GM12864 (cell line): Measurements from ENCODE around the gene FBXO8.

Experiments
- DNase-seq: peaks from one replicate; pipeline ENCODE4 v3.0.0-alpha.2; 2011; ENCODE audit warnings: low read depth
- H3K4me3 ChIP-seq: 2 replicates; pipeline ENCODE4 v1.5.1; 2011; ENCODE audit warnings: mild to moderate bottlenecking, low read depth, low read length, control low read depth
- CTCF ChIP-seq: IDR thresholded peaks from 2 replicates; pipeline ENCODE4 v1.5.1; 2011; ENCODE audit warnings: low read depth, mild to moderate bottlenecking, moderate library complexity, low read length, control low read depth, inconsistent platforms; ENCODE audit errors: missing control alignments

Gene FBXO8

GRCh38 chr4:174248407-174248806 lies 35.1 kb downstream of the FBXO8 start:
- DNase-seq, result no peak
- TF ChIP-seq CTCF, result no peak
- no peak overlapping the region for H3K4me3 ChIP-seq

GRCh38 chr4:174245714-174246113 lies 37.8 kb downstream of the FBXO8 start:
- H3K4me3 ChIP-seq, result no peak overlapping the region
- no peak for TF ChIP-seq CTCF
- DNase-seq, result no peak

- TF ChIP-seq CTCF, result no peak
- no peak overlapping the region for H3K4me3 ChIP-seq
- no peak for DNase-seq
These were observed 39.0 kb downstream of the FBXO8 start for GRCh38 chr4:174244441-174244840.

GRCh38 chr4:174241162-174241561 lies 42.3 kb downstream of the FBXO8 start:
- TF ChIP-seq CTCF, result no peak
- no peak for DNase-seq
- no peak overlapping the region for H3K4me3 ChIP-seq

- DNase-seq, result no peak
These were observed 47.1 kb downstream of the FBXO8 start for GRCh38 chr4:174236359-174236758.

GRCh38 chr4:174230680-174231079 lies 52.8 kb downstream of the FBXO8 start:
- H3K4me3 ChIP-seq, result no peak overlapping the region
- DNase-seq, result no peak
- TF ChIP-seq CTCF, result no peak

More at GRCh38 chr4:174236359-174236758, 47.1 kb downstream of the FBXO8 start:
- no peak for TF ChIP-seq CTCF
- H3K4me3 ChIP-seq, result no peak overlapping the region

- TF ChIP-seq CTCF, result no peak
- H3K4me3 ChIP-seq, result no peak overlapping the region
- no peak for DNase-seq
These were observed 53.3 kb downstream of the FBXO8 start for GRCh38 chr4:174230148-174230547.
